Naive thymus-derived CD8-positive, alpha-beta T cell (primary cell): ENCODE data around the gene PCBP1. TPM values are rescaled to one million over a fixed set of nuclear protein-coding genes. Genes with fewer than 3 reads are reported as not detected.
"Not testable (repeated sequence)": the region's sequence is repeated elsewhere in the genome, so short reads cannot be mapped to it uniquely, and the experiment has no call there.

Source experiments
- ATAC-seq, 2 donors: fragments of 150-1000 bp; cut with Tn5 transposase in 1 of 2; sonication (Bioruptor Pico), chemical (Tn5 transposase) in 1 of 2; 1 replicate in 1 of 2; 2 replicates in 1 of 2; pipeline ENCODE4 v1.10.0; 2021; ENCODE audit warnings: mild to moderate bottlenecking in 2 of 2, moderate library complexity in 2 of 2
- POLR2A ChIA-PET: fragments of 350-600 bp; sonication (Branson Sonifier 250); formaldehyde crosslinking; loops from one replicate; lab custom pipeline; 2021; ENCODE audit warnings: antibody characterized with exemption; lab: Charles Lee
- DNase-seq, 10 donors: peaks; one replicate each; pipeline versions ENCODE4 v3.0.0 to v3.0.0-alpha.2; 2020 to 2022
- H3K27ac Mint-ChIP-seq, 10 donors: one replicate each; pipeline ENCODE4 v1.8.0; 2020 to 2022; ENCODE audit warnings: mild to moderate bottlenecking in 10 of 10, mixed read lengths in 10 of 10, moderate library complexity in 4 of 10, inconsistent platforms in 1 of 10
- H3K27me3 Mint-ChIP-seq, 5 donors: one replicate each; pipeline ENCODE4 v1.8.0; 2021 to 2022; ENCODE audit warnings: mixed read lengths in 5 of 5
- H3K36me3 Mint-ChIP-seq, 3 donors: one replicate each; pipeline ENCODE4 v1.8.0; 2020 to 2022; ENCODE audit warnings: mixed read lengths in 3 of 3, mild to moderate bottlenecking in 2 of 3, inconsistent platforms in 1 of 3
- H3K4me1 Mint-ChIP-seq, 4 donors: one replicate each; pipeline ENCODE4 v1.8.0; 2021 to 2022; ENCODE audit warnings: mixed read lengths in 4 of 4
- H3K4me3 Mint-ChIP-seq, 10 donors: one replicate each; pipeline ENCODE4 v1.8.0; 2020 to 2022; ENCODE audit warnings: mild to moderate bottlenecking in 10 of 10, mixed read lengths in 10 of 10, moderate library complexity in 6 of 10, inconsistent platforms in 1 of 10
- H3K9me3 Mint-ChIP-seq, 9 donors: one replicate each; pipeline ENCODE4 v1.8.0; 2020 to 2022; ENCODE audit warnings: mixed read lengths in 9 of 9, mild to moderate bottlenecking in 3 of 9, inconsistent platforms in 1 of 9, moderate library complexity in 1 of 9
- polyA plus RNA-seq, 3 donors: library from polyadenylated mRNA; unstranded; fragments of 300-500 nt; fragmentation: Illumina TruSeq; gene quantifications; one replicate each; pipeline ENCODE4 v1.2.3, GENCODE V29; 2021
- total RNA-seq, 8 experiments: library from RNA in 2 of 8; stranded (reverse) in 2 of 8; gene quantifications; one replicate each; pipeline ENCODE4 v1.2.3 and lab custom pipeline; 2021 to 2026

The PCBP1 gene
- total and polyA plus RNA-seq, 5 experiments from 2014 or later: 159 to 393 (median 218) TPM

DNA sequence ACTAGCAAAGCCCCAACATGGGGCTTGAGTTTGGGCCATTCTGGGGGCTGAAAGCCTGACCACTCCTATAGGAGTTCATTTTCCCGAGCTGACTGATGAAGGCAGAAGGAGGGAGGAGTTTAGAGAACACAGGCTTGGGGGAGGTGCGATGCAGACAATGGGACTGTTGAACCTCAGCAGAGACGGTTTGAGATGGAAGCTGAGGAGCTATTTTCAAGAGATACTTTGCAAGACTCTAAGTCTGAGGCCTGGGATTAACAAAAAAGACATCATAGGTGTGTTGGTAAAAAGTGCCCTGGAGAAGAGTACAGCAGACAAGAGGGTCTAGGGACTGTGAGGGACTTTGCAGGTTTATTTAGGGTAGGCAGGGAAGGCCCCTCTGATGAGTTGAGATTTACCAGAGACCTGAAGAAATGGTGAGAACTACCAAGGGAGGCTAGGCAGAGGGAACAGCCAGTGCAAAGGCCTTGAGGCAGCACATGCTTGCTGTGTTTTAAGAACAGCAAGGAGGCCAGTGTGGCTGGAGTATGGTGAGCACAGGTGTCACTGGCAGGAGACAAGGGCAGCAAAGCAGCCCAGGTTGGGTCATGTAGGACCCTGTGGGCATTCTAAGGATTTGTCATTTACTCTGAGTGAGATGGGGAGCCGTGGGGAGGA, 31.6 kb downstream of the PCBP1 start:
- no peaks in the 10 kb centered on the region for H3K27me3 Mint-ChIP-seq
- no peak for ATAC-seq
- peak overlapping the region; percentile 43 to 94 (median 76) for H3K27ac Mint-ChIP-seq
- no peaks in the 10 kb centered on the region for H3K9me3 Mint-ChIP-seq
- H3K4me1 Mint-ChIP-seq: peaks cover 20 to 74% (median 66%) of the 10 kb centered on the region in 4 donors
- POLR2A ChIA-PET: interaction anchor here (0.6 to 16.4 kb wide), 6 partner anchors 9 to 456 kb away, joined by 3 to 621 read pairs (median 6); partner anchors contain the start of genes MXD1 and PCBP1
- peak overlapping the region in 5 of 10 donors; percentile 2 to 56 (median 30) for H3K4me3 Mint-ChIP-seq
- no peak for DNase-seq
- no peaks in the 10 kb centered on the region for H3K36me3 Mint-ChIP-seq

DNA sequence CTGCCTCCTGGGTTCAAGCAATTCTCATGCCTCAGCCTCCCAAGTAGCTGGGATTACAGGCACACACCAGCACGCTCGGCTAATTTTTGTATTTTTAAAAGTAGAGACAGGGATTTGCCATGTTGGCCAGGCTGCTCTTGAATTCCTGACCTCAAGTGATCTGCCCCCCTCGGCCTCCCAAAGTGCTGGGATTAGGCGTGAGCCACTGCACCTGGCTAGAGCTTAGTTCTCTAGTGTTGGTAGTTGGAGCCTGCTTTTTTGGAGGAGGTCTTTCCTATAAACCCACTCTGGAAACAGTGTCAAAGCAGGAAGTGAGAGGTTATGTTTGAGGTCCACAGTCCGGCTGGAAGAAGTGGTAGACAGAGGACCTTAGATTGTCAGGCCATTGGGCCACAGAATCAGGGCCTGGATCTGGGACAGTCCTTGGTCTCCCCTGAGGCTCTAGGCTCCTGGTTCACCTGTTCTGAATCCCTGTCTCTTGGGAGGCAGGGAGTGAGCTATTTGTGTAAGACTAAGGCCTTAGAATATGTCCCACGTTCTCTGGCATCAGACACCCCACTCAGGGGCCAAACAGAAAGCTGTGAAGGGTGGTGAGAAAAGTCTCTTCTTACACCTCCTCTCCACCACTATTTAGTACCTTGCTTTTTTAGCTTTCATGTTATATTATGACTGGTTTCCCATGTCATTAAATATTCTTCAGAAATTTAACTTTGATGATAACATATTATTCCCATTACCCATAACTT, 34.5 kb downstream of the PCBP1 start:
- H3K4me3 Mint-ChIP-seq: peak overlapping the region in 4 of 10 donors; percentile 18 to 46 (median 32)
- H3K9me3 Mint-ChIP-seq: no peaks in the 10 kb centered on the region
- DNase-seq: no peak
- no peaks in the 10 kb centered on the region for H3K36me3 Mint-ChIP-seq
- POLR2A ChIA-PET: interaction anchor here (0.7 to 25.8 kb wide), 5 partner anchors 13 to 207 kb away, joined by 3 to 1727 read pairs (median 286); partner anchors contain the start of gene PCBP1
- ATAC-seq: no peak
- no peaks in the 10 kb centered on the region for H3K27me3 Mint-ChIP-seq
- H3K27ac Mint-ChIP-seq: peak overlapping the region; percentile 63 to 100 (median 92)
- peaks cover 34 to 81% (median 78%) of the 10 kb centered on the region in 4 donors for H3K4me1 Mint-ChIP-seq

DNA sequence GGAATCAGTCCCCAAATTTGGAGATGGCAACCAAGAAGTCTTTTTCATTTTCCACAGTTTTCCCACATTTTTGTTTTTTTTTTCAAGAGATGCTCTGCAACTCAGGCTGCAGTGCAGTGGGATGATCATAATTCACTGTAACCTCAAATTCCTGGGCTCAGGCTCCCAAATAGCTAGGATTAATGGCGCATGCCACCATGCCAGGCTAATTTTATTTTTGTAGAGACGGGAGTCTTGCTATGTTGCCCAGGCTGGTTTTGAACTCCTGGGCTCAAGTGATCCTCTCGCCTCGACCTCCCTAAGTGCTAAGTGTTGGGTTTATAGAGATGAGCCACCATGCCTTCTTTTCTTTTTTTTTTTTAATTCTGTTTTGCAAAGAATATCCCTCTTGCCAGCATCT, 35.2 kb downstream of the PCBP1 start:
- Mint-ChIP-seq H3K9me3 (no peaks in the 10 kb centered on the region), H3K4me3 (peak overlapping the region in 6 of 10 donors; percentile 81 to 99 (median 97)), H3K4me1 (peaks cover 33 to 80% (median 78%) of the 10 kb centered on the region in 4 donors), H3K27ac (peak overlapping the region; percentile 67 to 100 (median 99)), H3K36me3 (no peaks in the 10 kb centered on the region), H3K27me3 (no peaks in the 10 kb centered on the region)
- ATAC-seq: no peak
- POLR2A ChIA-PET: interaction anchor here (0.7 to 25.8 kb wide), 7 partner anchors 14 to 360 kb away, joined by 3 to 1727 read pairs (median 11); partner anchors contain the start of gene PCBP1
- DNase-seq: no peak

DNA sequence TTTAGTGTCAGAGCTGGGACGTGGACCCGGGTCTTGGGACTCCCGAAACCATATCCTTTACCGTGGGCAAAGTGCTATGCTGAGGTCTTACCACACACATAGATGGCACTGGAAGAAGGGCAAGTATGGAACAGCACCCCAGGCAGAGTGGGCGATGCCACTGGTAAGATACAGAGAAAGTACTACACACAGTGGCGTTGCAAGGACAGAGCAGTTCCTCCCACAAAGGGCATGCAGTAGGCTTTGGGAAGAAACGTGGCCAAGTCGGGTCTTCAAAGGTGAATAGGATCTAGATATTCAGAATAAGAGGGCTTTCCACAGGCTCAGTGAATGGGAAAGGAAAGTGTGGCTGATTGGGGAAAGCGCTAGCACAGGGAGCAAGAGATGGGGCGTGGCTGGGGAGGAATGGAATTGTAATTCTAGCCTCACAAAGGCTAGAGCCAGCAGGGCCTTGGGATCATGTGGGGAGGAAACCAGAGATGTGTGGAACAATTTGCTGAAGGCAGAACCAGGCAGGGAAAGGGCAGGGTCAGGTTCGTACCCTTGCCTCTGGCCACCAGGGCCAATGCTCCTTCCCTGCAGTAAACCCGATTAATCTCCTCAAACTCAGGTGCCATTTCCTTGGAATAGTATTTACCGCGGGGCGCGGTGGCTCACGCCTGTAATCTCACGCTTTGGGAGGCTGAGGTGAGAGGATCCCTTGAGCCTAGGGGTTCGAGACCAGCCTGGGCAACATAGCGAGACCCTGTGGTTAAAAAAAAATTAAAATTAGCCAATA, 36.0 kb downstream of the PCBP1 start:
- no peak for DNase-seq
- POLR2A ChIA-PET: interaction anchor here (0.7 to 25.8 kb wide), 13 partner anchors 8 to 360 kb away, joined by 3 to 1727 read pairs (median 11); partner anchors contain the start of genes C2orf42, MXD1 and PCBP1
- Mint-ChIP-seq H3K4me1 (peaks cover 34 to 86% (median 83%) of the 10 kb centered on the region in 4 donors), H3K36me3 (no peaks in the 10 kb centered on the region), H3K27me3 (no peaks in the 10 kb centered on the region), H3K4me3 (peak overlapping the region; percentile 90 to 99 (median 97)), H3K9me3 (no peaks in the 10 kb centered on the region), H3K27ac (peak overlapping the region; percentile 99 to 100 (median 100))
- ATAC-seq: no peak

DNA sequence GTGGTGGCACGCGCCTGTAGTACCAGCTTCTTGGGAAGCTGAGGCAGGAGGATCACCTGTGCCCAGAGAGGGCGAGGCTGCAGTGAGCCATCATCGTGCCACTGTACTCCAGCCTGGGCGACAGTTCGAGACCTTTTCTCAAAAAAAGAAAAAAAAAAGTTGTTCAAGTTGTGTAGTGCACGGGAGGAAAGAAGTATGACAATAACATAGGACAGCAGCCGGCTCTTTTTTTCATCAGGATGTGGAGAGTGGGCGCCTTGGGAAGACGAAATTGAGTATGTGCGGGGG, 36.5 kb downstream of the PCBP1 start:
- Mint-ChIP-seq H3K4me1 (peaks cover 33 to 88% (median 83%) of the 10 kb centered on the region in 4 donors), H3K9me3 (no peaks in the 10 kb centered on the region), H3K27me3 (no peaks in the 10 kb centered on the region), H3K27ac (peak overlapping the region; percentile 99 to 100 (median 100)), H3K4me3 (peak overlapping the region; percentile 90 to 99 (median 97)), H3K36me3 (no peaks in the 10 kb centered on the region)
- DNase-seq: no peak
- peak in 1 of 2 donors; percentile 24 for ATAC-seq
- POLR2A ChIA-PET: interaction anchor here (0.6 to 25.8 kb wide), 15 partner anchors 8 to 295 kb away, joined by 3 to 1727 read pairs (median 5); partner anchors contain the start of genes C2orf42, MXD1 and PCBP1

DNA sequence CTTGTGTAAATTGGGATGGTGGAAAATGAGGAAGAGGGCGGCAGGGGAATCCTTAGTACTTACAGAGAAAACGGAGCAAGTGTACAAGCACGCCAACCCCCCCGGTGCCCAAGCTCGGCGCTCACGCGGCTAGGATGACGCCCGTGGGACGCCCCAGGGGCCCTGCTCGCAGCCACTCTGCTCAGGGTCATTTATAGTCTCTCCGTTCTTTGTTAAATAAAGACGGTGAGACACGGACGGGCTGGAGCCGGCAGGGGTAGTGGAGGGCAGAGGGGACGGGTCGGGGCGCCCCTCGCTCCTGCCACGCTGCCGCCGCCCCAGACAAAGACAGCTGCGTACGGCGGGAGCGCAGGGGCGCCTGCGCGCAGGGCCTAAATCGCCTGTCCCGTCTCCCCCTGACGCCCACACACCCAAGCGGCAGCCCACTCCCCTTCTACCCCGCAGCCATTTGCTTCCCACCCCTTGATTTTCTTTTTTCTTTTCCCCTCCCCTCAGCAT, 37.8 kb downstream of the PCBP1 start:
- peak overlapping the region; percentile 99 to 100 (median 100) for H3K27ac Mint-ChIP-seq
- POLR2A ChIA-PET: interaction anchor here (0.6 to 25.8 kb wide), 16 partner anchors 10 to 483 kb away, joined by 3 to 1727 read pairs (median 6); partner anchors contain the start of genes MXD1 and PCBP1
- peaks cover 33 to 86% (median 81%) of the 10 kb centered on the region in 4 donors for H3K4me1 Mint-ChIP-seq
- DNase-seq (peak in 9 of 10 donors; percentile 49 to 84 (median 65)), ATAC-seq (peak; percentile 63 to 71)
- H3K27me3 Mint-ChIP-seq: no peaks in the 10 kb centered on the region
- H3K36me3 Mint-ChIP-seq: no peaks in the 10 kb centered on the region
- H3K4me3 Mint-ChIP-seq: peak overlapping the region; percentile 90 to 99 (median 97)
- no peaks in the 10 kb centered on the region for H3K9me3 Mint-ChIP-seq

DNA sequence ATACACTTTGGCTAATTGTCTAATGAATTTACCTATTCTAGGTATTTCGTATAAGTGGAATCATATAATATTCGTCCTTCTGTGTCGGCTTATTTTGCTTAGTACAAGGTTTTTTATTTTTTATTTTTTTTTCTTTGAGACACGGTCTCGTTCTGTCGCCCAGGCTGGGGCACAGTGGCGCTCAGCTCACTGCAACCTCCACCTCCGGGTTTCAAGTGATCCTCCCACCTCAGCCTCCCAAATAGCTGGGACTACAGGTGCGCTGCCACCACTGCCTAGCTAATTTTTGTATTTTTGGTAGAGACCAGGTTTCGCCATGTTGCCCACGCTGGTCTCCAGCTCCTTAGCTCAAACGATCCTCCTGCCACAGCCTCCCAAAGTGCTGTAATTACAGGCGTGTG, 38.2 kb downstream of the PCBP1 start:
- ATAC-seq (no peak), DNase-seq (no peak)
- Mint-ChIP-seq H3K36me3 (no peaks in the 10 kb centered on the region), H3K27me3 (no peaks in the 10 kb centered on the region), H3K9me3 (no peaks in the 10 kb centered on the region), H3K4me3 (peak overlapping the region; percentile 90 to 99 (median 97)), H3K27ac (peak overlapping the region; percentile 99 to 100 (median 100)), H3K4me1 (peaks cover 33 to 88% (median 83%) of the 10 kb centered on the region in 4 donors)
- POLR2A ChIA-PET: interaction anchor here (0.7 to 25.8 kb wide), 11 partner anchors 10 to 304 kb away, joined by 3 to 1727 read pairs (median 23); partner anchors contain the start of genes MXD1 and PCBP1

DNA sequence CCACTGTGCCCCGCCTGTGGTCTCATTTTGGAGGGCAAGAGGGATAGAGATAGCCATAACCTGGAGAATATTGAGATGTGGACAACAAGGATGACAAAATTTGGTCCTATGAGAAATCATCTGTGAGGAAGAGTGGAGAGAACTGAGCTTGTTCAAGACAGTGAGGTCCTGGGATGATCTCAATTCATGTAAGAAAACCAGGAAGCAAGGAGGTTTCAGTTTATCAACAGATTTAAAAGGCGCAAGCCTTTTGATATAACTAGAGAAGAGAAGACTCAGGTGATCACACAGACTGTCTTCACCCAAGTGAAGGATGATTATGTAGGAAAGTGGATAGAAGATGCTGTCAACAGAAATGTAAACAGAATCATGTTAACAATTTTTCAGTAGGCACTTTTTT, 39.1 kb downstream of the PCBP1 start:
- Mint-ChIP-seq H3K27ac (peak overlapping the region; percentile 99 to 100 (median 100)), H3K36me3 (no peaks in the 10 kb centered on the region), H3K4me1 (peaks cover 30 to 88% (median 81%) of the 10 kb centered on the region in 4 donors), H3K4me3 (peak overlapping the region; percentile 90 to 99 (median 97)), H3K9me3 (no peaks in the 10 kb centered on the region), H3K27me3 (no peaks in the 10 kb centered on the region)
- POLR2A ChIA-PET: interaction anchor here (0.7 to 25.8 kb wide), 7 partner anchors 11 to 132 kb away, joined by 3 to 1727 read pairs (median 35); partner anchors contain the start of genes PCBP1 and PCYOX1
- ATAC-seq: no peak
- no peak for DNase-seq

DNA sequence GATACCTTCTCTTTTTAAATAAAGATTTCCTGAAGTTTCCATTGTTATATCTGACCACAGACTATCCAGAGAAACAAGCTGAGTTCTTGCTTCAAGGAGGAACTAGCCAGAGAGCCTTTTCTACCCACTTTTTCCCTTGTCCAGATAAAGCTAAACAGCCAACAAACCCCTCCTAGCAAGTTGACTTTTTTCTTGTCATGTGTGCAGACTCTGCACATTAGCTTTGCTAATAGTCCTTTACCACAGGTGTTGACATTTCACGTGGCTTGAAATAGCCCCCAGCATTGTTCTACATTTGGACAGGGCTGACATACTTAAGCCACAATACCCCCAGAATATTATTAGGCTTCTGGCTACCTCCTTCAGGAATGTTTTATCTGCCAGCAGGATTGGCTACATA, 40.7 kb downstream of the PCBP1 start:
- Mint-ChIP-seq H3K36me3 (no peaks in the 10 kb centered on the region), H3K27ac (peak overlapping the region in 7 of 10 donors; percentile 39 to 100 (median 82)), H3K4me3 (peak overlapping the region in 5 of 10 donors; percentile 5 to 66 (median 12)), H3K4me1 (peaks cover 38 to 86% (median 80%) of the 10 kb centered on the region in 4 donors), H3K27me3 (no peaks in the 10 kb centered on the region), H3K9me3 (no peaks in the 10 kb centered on the region)
- POLR2A ChIA-PET: interaction anchor here (1.0 to 25.8 kb wide), 5 partner anchors 11 to 57 kb away, joined by 12 to 1727 read pairs (median 286); partner anchors contain the start of gene PCBP1
- ATAC-seq: no peak
- DNase-seq: no peak

DNA sequence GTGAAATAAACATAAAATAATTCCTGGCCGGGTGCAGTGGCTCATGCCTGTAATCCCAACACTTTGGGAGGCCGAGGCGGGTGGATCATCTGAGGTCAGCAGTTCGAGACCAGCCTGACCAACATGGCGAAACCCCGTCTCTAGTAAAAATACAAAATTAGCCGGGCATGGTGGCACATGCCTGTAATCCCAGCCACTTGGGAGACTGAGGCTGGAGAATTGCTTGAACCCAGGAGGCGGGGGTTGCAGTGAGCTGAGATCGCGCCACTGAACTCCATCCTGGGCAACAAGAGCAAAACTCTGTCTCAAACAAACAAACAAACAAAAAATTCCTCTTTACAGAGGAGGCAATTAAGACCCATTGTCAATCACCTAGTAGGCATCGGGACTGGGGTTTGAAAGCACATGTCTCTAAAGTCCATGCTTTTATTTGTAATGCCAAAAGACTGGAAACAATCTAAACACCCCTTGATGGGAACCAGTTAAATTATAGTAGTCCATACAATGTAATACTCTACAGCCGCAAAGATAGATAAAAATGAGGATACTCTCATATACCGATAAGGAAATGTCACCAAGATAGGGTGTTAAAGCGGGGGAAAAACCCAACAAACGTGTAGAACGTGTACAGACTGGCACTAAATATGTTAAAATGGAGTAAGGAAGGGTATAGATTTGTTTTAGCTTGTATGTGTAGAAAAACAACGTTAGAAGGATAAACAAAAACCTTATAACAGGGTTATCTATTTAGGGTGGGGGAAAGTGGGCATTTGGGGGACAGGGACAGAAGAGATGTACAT, 44.3 kb downstream of the PCBP1 start:
- not testable (repeated sequence) for DNase-seq

More for the DNA sequence above, 44.3 kb downstream of the PCBP1 start:
- Mint-ChIP-seq H3K4me3 (peak overlapping the region; percentile 58 to 90 (median 82)), H3K4me1 (peaks cover 41 to 87% (median 81%) of the 10 kb centered on the region in 4 donors), H3K27ac (peak overlapping the region; percentile 91 to 100 (median 96))
- not testable (repeated sequence) for H3K36me3 Mint-ChIP-seq, ATAC-seq, H3K27me3 Mint-ChIP-seq, H3K9me3 Mint-ChIP-seq
- POLR2A ChIA-PET: interaction anchor here (0.5 to 25.8 kb wide), 9 partner anchors 7 to 217 kb away, joined by 3 to 1727 read pairs (median 11); partner anchors contain the start of genes C2orf42, MXD1 and PCBP1
